HEK293 (cell line): ENCODE measurements around the gene KATNBL1.

Experiments used
- CTCF ChIP-seq: fragments of 450-650 bp; formaldehyde crosslinking; IDR thresholded peaks from 2 replicates; pipeline ENCODE4 v1.5.1; 2016; ENCODE audit warnings: missing biosample characterization, missing genetic modification characterization
- PATZ1 ChIP-seq: fragments of 450-650 bp; formaldehyde crosslinking; IDR thresholded peaks from 2 replicates; pipeline ENCODE4 v1.5.1; 2016; ENCODE audit warnings: missing biosample characterization, missing genetic modification characterization
- SP2 ChIP-seq: fragments of 450-650 bp; formaldehyde crosslinking; IDR thresholded peaks from 2 replicates; pipeline ENCODE4 v1.5.1; 2016; ENCODE audit warnings: missing biosample characterization, missing genetic modification characterization
- ZBTB10 ChIP-seq: fragments of 450-650 bp; formaldehyde crosslinking; IDR thresholded peaks from 2 replicates; pipeline ENCODE4 v1.5.1; 2016; ENCODE audit warnings: missing biosample characterization, missing genetic modification characterization
- ZBTB11 ChIP-seq: fragments of 450-650 bp; formaldehyde crosslinking; conservative IDR thresholded peaks from 2 replicates; pipeline ENCODE4 v1.5.1; 2016; ENCODE audit warnings: low read depth, missing biosample characterization, missing genetic modification characterization
- ZNF239 ChIP-seq: fragments of 450-650 bp; formaldehyde crosslinking; IDR thresholded peaks from 2 replicates; pipeline ENCODE4 v1.5.1; 2016; ENCODE audit warnings: missing biosample characterization, missing genetic modification characterization
- ZNF335 ChIP-seq: fragments of 450-650 bp; formaldehyde crosslinking; conservative IDR thresholded peaks from 2 replicates; pipeline ENCODE4 v1.5.1; 2016; ENCODE audit warnings: missing biosample characterization, missing genetic modification characterization

GRCh38 chr15:34101366-34102174 lies 108.3 kb downstream of the KATNBL1 start, which contains the start of the genes EMC7 and PGBD4:
- no peak for TF ChIP-seq CTCF
- peak; percentile 79 for TF ChIP-seq ZNF335 (tag by site-specific recombination)
- TF ChIP-seq PATZ1 (tag by site-specific recombination) = 0 out of 2 replicates have a peak, but pooled peaks have one; percentile 30
- no peak for TF ChIP-seq ZNF239 (tag by site-specific recombination)
- TF ChIP-seq SP2 = peak; percentile 88
- peak; percentile 86 for TF ChIP-seq ZBTB11 (tag by site-specific recombination)
- no peak for TF ChIP-seq ZBTB10 (tag by site-specific recombination)
